MM.1S (cell line): ENCODE measurements around the gene NPNT.

Experiments
- DNase-seq: peaks from one replicate; pipeline ENCODE4 v3.0.0-alpha.2; 2015
- H2AFZ ChIP-seq: fragments of 300-600 bp; sonication (generic); 2 replicates; pipeline ENCODE4 v1.6.0; 2016; ENCODE audit warnings: antibody characterized with exemption, low read length
- H3F3A ChIP-seq: fragments of 300-600 bp; sonication (generic); 2 replicates; pipeline ENCODE4 v1.6.1; 2016; ENCODE audit warnings: mild to moderate bottlenecking, antibody characterized with exemption, low read length, moderate library complexity, mixed read lengths; ENCODE audit not compliant: insufficient read depth
- H3K27ac ChIP-seq: fragments of 300-600 bp; sonication (generic); 2 replicates; pipeline ENCODE4 v1.5.1; 2016; ENCODE audit warnings: mild to moderate bottlenecking, low read length
- H3K27me3 ChIP-seq: fragments of 300-600 bp; sonication (generic); replicated peaks from 2 replicates; pipeline ENCODE4 v1.6.0; 2016; ENCODE audit warnings: low read length; ENCODE audit not compliant: insufficient read depth
- H3K36me3 ChIP-seq: fragments of 300-600 bp; sonication (generic); replicated peaks from 2 replicates; pipeline ENCODE4 v1.6.1; 2016; ENCODE audit warnings: mild to moderate bottlenecking, low read length, mixed read lengths; ENCODE audit not compliant: insufficient read depth
- H3K4me1 ChIP-seq: fragments of 300-600 bp; sonication (generic); 2 replicates; pipeline ENCODE4 v1.6.1; 2016; ENCODE audit warnings: low read length, mixed read lengths
- H3K4me2 ChIP-seq: fragments of 300-600 bp; sonication (generic); 2 replicates; pipeline ENCODE4 v1.6.0; 2016; ENCODE audit warnings: low read depth, low read length
- H3K4me3 ChIP-seq: fragments of 300-600 bp; sonication (generic); 2 replicates; pipeline ENCODE4 v1.5.1; 2016; ENCODE audit warnings: low read length, mixed read lengths
- H3K79me2 ChIP-seq: fragments of 300-600 bp; sonication (generic); 2 replicates; pipeline ENCODE4 v1.6.1; 2016; ENCODE audit warnings: mixed run types, low read length, mixed read lengths
- H3K9ac ChIP-seq: fragments of 300-600 bp; sonication (generic); 2 replicates; pipeline ENCODE4 v1.6.1; 2016; ENCODE audit warnings: low read length, mixed read lengths
- H3K9me2 ChIP-seq: fragments of 300-600 bp; sonication (generic); replicated peaks from 2 replicates; pipeline ENCODE4 v1.6.1; 2016; ENCODE audit warnings: mild to moderate bottlenecking, low read length, mixed read lengths; ENCODE audit not compliant: insufficient read depth
- H3K9me3 ChIP-seq: fragments of 300-600 bp; sonication (generic); replicated peaks from 2 replicates; pipeline ENCODE4 v1.6.1; 2016; ENCODE audit warnings: mild to moderate bottlenecking, low read length, mixed read lengths; ENCODE audit not compliant: insufficient read depth
- H4K20me1 ChIP-seq: fragments of 300-600 bp; sonication (generic); 2 replicates; pipeline ENCODE4 v1.6.1; 2016; ENCODE audit warnings: mild to moderate bottlenecking, low read length, moderate library complexity, mixed read lengths; ENCODE audit not compliant: insufficient read depth
- EZH2 ChIP-seq: fragments of 300-600 bp; sonication (generic); optimal IDR thresholded peaks from 2 replicates; pipeline ENCODE3; 2017; ENCODE audit warnings: low read depth, mild to moderate bottlenecking, antibody characterized with exemption, low read length, mixed read lengths
- EZH2phosphoT487 ChIP-seq: fragments of 300-600 bp; sonication (generic); IDR thresholded peaks from 2 replicates; pipeline ENCODE4 v1.6.1; 2018; ENCODE audit warnings: antibody characterized with exemption, low read length
- TF ChIP-seq, protein P1 (sequence below): fragments of 300-600 bp; sonication (generic); IDR thresholded peaks from 2 replicates; pipeline ENCODE4 v1.5.1; 2016; ENCODE audit warnings: antibody characterized with exemption, low read length, mixed read lengths

The NPNT gene

DNA sequence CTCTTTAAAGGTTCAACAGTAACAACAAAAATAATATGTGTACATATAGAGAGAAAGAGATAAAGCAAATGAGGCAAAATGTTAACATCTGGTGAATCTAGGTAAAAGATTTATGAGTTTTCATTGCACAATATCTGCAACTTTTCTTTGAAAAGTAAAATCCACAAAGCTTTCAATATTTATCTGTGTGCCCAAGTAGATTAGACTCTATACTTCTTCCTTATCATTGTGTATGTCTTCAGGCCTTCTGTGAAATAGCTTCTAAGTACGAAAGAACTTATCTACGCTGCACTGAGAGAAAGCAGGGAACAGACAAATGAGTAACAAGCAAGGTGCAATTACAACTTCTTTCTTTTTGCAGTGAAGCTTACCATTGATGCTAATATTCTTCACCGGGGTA, 81.6 kb downstream of the NPNT start:
- Histone ChIP-seq H3K9ac (no peak overlapping the region), H3K27ac (no peak overlapping the region), H3K4me1 (no peaks in the 10 kb centered on the region), H3K9me2 (no peaks in the 10 kb centered on the region), H3K27me3 (no peaks in the 10 kb centered on the region), H3K79me2 (no peaks in the 10 kb centered on the region), H3K36me3 (no peaks in the 10 kb centered on the region), H3K4me3 (no peak overlapping the region), H3F3A (no peaks in the 10 kb centered on the region), H2AFZ (no peak overlapping the region), H3K4me2 (no peak overlapping the region), H4K20me1 (no peaks in the 10 kb centered on the region), H3K9me3 (no peaks in the 10 kb centered on the region)
- TF ChIP-seq EZH2phosphoT487 (no peak), EZH2 (no peak)
- TF ChIP-seq, protein P1, sequence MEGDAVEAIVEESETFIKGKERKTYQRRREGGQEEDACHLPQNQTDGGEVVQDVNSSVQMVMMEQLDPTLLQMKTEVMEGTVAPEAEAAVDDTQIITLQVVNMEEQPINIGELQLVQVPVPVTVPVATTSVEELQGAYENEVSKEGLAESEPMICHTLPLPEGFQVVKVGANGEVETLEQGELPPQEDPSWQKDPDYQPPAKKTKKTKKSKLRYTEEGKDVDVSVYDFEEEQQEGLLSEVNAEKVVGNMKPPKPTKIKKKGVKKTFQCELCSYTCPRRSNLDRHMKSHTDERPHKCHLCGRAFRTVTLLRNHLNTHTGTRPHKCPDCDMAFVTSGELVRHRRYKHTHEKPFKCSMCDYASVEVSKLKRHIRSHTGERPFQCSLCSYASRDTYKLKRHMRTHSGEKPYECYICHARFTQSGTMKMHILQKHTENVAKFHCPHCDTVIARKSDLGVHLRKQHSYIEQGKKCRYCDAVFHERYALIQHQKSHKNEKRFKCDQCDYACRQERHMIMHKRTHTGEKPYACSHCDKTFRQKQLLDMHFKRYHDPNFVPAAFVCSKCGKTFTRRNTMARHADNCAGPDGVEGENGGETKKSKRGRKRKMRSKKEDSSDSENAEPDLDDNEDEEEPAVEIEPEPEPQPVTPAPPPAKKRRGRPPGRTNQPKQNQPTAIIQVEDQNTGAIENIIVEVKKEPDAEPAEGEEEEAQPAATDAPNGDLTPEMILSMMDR: no peak
- no peak for DNase-seq

DNA sequence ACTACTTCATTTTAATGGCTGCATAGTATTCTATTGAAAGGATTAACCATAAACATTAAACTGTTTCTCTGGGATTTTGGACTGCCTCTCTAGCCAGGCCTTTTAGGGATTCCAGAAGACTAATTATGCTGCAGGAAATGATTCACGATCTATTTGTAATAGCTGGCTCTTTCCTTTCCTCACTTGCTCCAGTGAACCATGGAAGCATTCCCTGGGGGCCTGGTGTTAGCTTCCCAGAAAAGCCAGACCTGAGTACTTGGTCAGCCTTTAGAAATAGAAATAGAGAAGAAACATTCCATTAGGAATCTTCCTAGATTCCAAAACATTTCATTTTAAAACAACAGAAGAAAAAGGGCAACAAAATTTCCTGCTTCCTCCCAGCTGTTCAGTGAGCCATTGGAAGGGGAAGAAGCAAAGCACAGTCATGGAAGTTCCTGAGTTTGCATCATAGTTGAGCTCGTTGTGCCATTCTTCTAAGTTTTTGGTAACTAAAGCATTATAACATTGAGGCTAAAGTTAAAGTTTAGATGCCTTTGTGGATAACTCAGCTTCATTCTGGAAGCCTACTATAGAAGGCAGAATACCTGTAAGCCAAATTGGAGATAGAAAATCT, 83.5 kb downstream of the NPNT start:
- Histone ChIP-seq H3K4me2 (no peak overlapping the region), H3K9me2 (no peaks in the 10 kb centered on the region), H3K9ac (no peak overlapping the region), H3K36me3 (no peaks in the 10 kb centered on the region), H3K27ac (no peak overlapping the region), H3F3A (no peaks in the 10 kb centered on the region), H3K27me3 (no peaks in the 10 kb centered on the region), H3K79me2 (no peaks in the 10 kb centered on the region), H3K4me3 (no peak overlapping the region), H2AFZ (no peak overlapping the region), H4K20me1 (no peaks in the 10 kb centered on the region), H3K9me3 (no peaks in the 10 kb centered on the region), H3K4me1 (no peaks in the 10 kb centered on the region)
- TF ChIP-seq, protein P1: no peak
- TF ChIP-seq EZH2: no peak
- no peak for TF ChIP-seq EZH2phosphoT487
- no peak for DNase-seq

DNA sequence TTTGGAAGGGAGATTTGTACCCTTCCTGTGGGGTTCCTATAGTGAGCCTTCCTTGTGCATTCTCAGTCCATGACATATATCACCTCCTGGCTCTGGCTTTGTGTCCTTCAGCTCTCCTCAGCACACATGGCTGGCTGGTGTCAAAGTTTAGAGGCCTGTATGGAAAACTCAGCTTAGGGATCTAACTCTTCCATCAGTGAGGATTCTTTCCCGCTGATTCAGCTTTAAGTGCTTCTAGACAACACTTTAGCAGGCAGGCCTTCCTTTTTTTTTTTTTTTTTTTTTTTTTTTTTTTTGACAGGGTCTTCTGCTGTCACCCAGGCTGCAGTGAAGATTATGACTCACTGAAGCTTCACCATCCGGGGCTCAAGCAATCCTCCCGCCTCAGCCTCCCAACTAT, 84.2 kb downstream of the NPNT start:
- Histone ChIP-seq H3K79me2 (no peaks in the 10 kb centered on the region), H3K27me3 (no peaks in the 10 kb centered on the region), H3K4me1 (no peaks in the 10 kb centered on the region), H3K4me2 (no peak overlapping the region), H2AFZ (no peak overlapping the region), H3K9ac (no peak overlapping the region), H3K36me3 (no peaks in the 10 kb centered on the region), H3K9me3 (no peaks in the 10 kb centered on the region), H4K20me1 (no peaks in the 10 kb centered on the region), H3F3A (no peaks in the 10 kb centered on the region), H3K9me2 (no peaks in the 10 kb centered on the region), H3K4me3 (no peak overlapping the region), H3K27ac (no peak overlapping the region)
- TF ChIP-seq EZH2 (no peak), EZH2phosphoT487 (no peak)
- TF ChIP-seq, protein P1: no peak
- no peak for DNase-seq
